HEK293 (cell line): ENCODE data around the gene NOC4L.

Experiments
- CTCF ChIA-PET: fragments of 350-600 bp; formaldehyde crosslinking; extraction: SDS; loops from one replicate; lab custom pipeline; 2021; ENCODE audit warnings: antibody characterized with exemption; lab: Yijun Ruan, JAX
- POLR2A ChIA-PET: fragments of 300-600 bp; formaldehyde crosslinking; extraction: SDS; loops from one replicate; lab custom pipeline; 2020; ENCODE audit warnings: antibody characterized with exemption, inconsistent platforms; lab: Yijun Ruan, JAX
- H3K27ac ChIP-seq: fragments of 200-500 bp; sonication (Bioruptor generic); 2 replicates; pipeline ENCODE4 v1.5.1; 2014; ENCODE audit warnings: low read depth, low read length, control low read depth, inconsistent platforms; ENCODE audit errors: extremely low read depth
- H3K36me3 ChIP-seq, 2 experiments: fragments of 200-500 bp in 1 of 2; sonication (Bioruptor generic) in 1 of 2; 1 replicate in 1 of 2; 2 replicates in 1 of 2; pipeline ENCODE4 v1.5.1; 2014 to 2017; ENCODE audit warnings: inconsistent platforms in 2 of 2, low read length in 2 of 2; ENCODE audit not compliant: control insufficient read depth in 2 of 2, insufficient read depth in 1 of 2
- H3K4me1 ChIP-seq: fragments of 200-500 bp; sonication (Bioruptor generic); 2 replicates; pipeline ENCODE4 v1.5.1; 2014; ENCODE audit warnings: mild to moderate bottlenecking, low read length, inconsistent platforms; ENCODE audit not compliant: control insufficient read depth, insufficient read depth
- H3K4me3 ChIP-seq: 2 replicates; pipeline ENCODE4 v1.5.1; 2011; ENCODE audit warnings: low read depth, mild to moderate bottlenecking, control low read depth, low read length, moderate library complexity
- H3K9me3 ChIP-seq: fragments of 200-500 bp; sonication (Bioruptor generic); 2 replicates; pipeline ENCODE4 v1.5.1; 2014; ENCODE audit warnings: low read depth, low read length, inconsistent platforms; ENCODE audit not compliant: control insufficient read depth, insufficient read depth
- RBAK ChIP-seq: fragments of 450-650 bp; formaldehyde crosslinking; IDR thresholded peaks from 2 replicates; pipeline ENCODE4 v1.5.1; 2016; ENCODE audit warnings: missing biosample characterization, missing genetic modification characterization
- YY2 ChIP-seq: fragments of 450-650 bp; formaldehyde crosslinking; IDR thresholded peaks from 2 replicates; pipeline ENCODE4 v1.5.1; 2016; ENCODE audit warnings: missing biosample characterization, missing genetic modification characterization
- ZNF223 ChIP-seq: fragments of 450-650 bp; formaldehyde crosslinking; IDR thresholded peaks from 2 replicates; pipeline ENCODE4 v1.5.1; 2016; ENCODE audit warnings: missing biosample characterization, missing genetic modification characterization
- ZNF248 ChIP-seq: fragments of 450-650 bp; formaldehyde crosslinking; IDR thresholded peaks from 2 replicates; pipeline ENCODE4 v1.5.1; 2017; ENCODE audit warnings: missing biosample characterization, missing genetic modification characterization
- ZNF341 ChIP-seq: fragments of 450-650 bp; formaldehyde crosslinking; IDR thresholded peaks from 2 replicates; pipeline ENCODE4; 2016; ENCODE audit warnings: low read depth, missing biosample characterization, missing genetic modification characterization
- ZNF37A ChIP-seq: fragments of 450-650 bp; IDR thresholded peaks from 2 replicates; pipeline ENCODE4 v1.5.1; 2018; ENCODE audit warnings: missing biosample characterization, missing genetic modification characterization
- ZNF529 ChIP-seq: fragments of 450-650 bp; formaldehyde crosslinking; IDR thresholded peaks from 2 replicates; pipeline ENCODE4 v1.5.1; 2017; ENCODE audit warnings: missing genetic modification characterization, missing biosample characterization; ENCODE audit not compliant: insufficient replicate concordance
- ZNF623 ChIP-seq: fragments of 450-650 bp; formaldehyde crosslinking; IDR thresholded peaks from 2 replicates; pipeline ENCODE4 v1.5.1; 2016; ENCODE audit warnings: missing biosample characterization, missing genetic modification characterization
- ZSCAN16 ChIP-seq: fragments of 450-650 bp; formaldehyde crosslinking; IDR thresholded peaks from 2 replicates; pipeline ENCODE4 v1.5.1; 2016; ENCODE audit warnings: missing biosample characterization, missing genetic modification characterization
- ZSCAN23 ChIP-seq: fragments of 450-650 bp; formaldehyde crosslinking; IDR thresholded peaks from 2 replicates; pipeline ENCODE4 v1.5.1; 2016; ENCODE audit warnings: missing biosample characterization, missing genetic modification characterization
- TF ChIP-seq, protein P1 (sequence below): fragments of 450-650 bp; formaldehyde crosslinking; conservative IDR thresholded peaks from 2 replicates; pipeline ENCODE4 v1.5.1; 2016; ENCODE audit warnings: low read depth, missing biosample characterization, missing genetic modification characterization
- TF ChIP-seq, protein P2 (sequence below): fragments of 450-650 bp; formaldehyde crosslinking; IDR thresholded peaks from 2 replicates; pipeline ENCODE4 v1.5.1; 2017; ENCODE audit warnings: missing biosample characterization, missing genetic modification characterization
- TF ChIP-seq, protein P3 (sequence below): fragments of 450-650 bp; formaldehyde crosslinking; conservative IDR thresholded peaks from 2 replicates; pipeline ENCODE4 v1.5.1; 2016; ENCODE audit warnings: low read depth, missing biosample characterization, missing genetic modification characterization

NOC4L gene

DNA sequence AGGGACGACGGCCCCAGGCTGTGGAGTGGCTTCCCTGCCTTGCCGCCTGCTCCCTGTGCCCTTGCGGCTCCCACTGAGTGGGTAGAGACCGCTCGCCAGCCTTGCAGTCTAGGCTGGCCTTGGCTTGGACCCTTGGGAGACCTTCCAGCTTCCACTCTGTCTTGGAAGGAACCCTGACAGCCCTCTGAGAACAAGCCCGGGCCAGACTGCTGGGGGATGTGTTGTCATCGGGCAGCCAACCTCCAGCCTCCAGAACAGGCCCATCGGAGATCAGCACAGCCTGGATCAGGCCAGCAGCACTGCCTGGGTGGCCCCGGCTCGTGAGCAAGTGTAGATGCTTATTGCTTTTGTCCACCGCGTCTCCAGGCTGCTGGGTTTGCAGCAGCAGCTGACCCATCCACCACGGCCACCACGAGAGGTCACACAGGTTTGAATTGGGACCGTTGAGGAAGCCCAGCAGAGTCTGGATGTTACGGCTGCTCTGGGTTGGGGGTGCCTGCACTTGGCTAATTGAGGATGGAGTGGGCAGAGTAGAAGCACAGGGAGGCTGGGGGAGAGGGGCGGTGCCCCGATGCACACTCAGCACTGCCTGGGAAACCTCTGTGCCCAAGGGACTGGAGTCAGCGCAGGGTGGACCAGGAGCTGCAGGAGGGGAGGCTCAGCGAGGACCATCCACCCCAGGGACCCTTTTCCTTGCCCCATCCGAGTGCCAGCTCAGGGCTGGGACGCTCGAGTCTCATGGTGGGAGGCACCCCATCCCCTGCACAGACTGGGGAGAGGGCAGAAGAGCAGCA is 55.5 kb downstream of the NOC4L start:
- Histone ChIP-seq H3K9me3 (no peaks in the 10 kb centered on the region), H3K27ac (no peak overlapping the region), H3K4me1 (no peaks in the 10 kb centered on the region), H3K4me3 (no peak overlapping the region), H3K36me3 (no peaks in the 10 kb centered on the region)
- TF ChIP-seq ZNF248: no peak
- TF ChIP-seq, protein P1, sequence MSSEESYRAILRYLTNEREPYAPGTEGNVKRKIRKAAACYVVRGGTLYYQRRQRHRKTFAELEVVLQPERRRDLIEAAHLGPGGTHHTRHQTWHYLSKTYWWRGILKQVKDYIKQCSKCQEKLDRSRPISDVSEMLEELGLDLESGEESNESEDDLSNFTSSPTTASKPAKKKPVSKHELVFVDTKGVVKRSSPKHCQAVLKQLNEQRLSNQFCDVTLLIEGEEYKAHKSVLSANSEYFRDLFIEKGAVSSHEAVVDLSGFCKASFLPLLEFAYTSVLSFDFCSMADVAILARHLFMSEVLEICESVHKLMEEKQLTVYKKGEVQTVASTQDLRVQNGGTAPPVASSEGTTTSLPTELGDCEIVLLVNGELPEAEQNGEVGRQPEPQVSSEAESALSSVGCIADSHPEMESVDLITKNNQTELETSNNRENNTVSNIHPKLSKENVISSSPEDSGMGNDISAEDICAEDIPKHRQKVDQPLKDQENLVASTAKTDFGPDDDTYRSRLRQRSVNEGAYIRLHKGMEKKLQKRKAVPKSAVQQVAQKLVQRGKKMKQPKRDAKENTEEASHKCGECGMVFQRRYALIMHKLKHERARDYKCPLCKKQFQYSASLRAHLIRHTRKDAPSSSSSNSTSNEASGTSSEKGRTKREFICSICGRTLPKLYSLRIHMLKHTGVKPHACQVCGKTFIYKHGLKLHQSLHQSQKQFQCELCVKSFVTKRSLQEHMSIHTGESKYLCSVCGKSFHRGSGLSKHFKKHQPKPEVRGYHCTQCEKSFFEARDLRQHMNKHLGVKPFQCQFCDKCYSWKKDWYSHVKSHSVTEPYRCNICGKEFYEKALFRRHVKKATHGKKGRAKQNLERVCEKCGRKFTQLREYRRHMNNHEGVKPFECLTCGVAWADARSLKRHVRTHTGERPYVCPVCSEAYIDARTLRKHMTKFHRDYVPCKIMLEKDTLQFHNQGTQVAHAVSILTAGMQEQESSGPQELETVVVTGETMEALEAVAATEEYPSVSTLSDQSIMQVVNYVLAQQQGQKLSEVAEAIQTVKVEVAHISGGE (tag by site-specific recombination): no peak
- TF ChIP-seq ZSCAN23 (tag by site-specific recombination): no peak
- no peak for TF ChIP-seq ZNF529 (tag by site-specific recombination)
- no peak for TF ChIP-seq ZSCAN16 (tag by site-specific recombination)
- TF ChIP-seq, protein P2, sequence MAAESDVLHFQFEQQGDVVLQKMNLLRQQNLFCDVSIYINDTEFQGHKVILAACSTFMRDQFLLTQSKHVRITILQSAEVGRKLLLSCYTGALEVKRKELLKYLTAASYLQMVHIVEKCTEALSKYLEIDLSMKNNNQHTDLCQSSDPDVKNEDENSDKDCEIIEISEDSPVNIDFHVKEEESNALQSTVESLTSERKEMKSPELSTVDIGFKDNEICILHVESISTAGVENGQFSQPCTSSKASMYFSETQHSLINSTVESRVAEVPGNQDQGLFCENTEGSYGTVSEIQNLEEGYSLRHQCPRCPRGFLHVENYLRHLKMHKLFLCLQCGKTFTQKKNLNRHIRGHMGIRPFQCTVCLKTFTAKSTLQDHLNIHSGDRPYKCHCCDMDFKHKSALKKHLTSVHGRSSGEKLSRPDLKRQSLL (tag by site-specific recombination): no peak
- TF ChIP-seq RBAK (tag by site-specific recombination): no peak
- CTCF ChIA-PET: no interaction called here
- POLR2A ChIA-PET: no interaction called here

DNA sequence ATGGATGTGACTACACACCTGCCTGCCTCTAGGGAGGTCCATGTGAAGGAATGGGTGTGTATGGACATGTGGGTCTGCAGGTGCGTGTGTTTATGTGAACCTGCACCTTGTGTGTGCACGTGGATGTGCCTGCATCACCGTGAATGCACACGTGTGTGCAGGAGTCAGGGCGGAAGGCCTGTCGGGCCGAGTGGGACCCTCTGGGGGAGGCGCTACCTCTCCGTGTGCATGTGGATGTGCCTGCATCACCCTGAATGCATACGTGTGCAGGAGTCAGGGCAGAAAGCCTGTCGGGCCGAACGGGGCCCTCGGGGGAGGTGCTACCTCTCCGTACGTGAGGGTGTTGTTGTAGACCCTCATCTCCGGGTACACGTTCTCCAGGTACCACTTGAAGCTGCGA is 56.5 kb downstream of the NOC4L start:
- no peaks in the 10 kb centered on the region for H3K36me3 ChIP-seq
- TF ChIP-seq ZNF341 (tag by site-specific recombination) (no peak), YY2 (no peak), ZNF223 (tag by site-specific recombination) (peak; percentile 75; the same call in 1 of the 2 replicates), ZNF37A (tag by site-specific recombination) (no peak), ZNF623 (tag by site-specific recombination) (no peak)
- TF ChIP-seq, protein P3, sequence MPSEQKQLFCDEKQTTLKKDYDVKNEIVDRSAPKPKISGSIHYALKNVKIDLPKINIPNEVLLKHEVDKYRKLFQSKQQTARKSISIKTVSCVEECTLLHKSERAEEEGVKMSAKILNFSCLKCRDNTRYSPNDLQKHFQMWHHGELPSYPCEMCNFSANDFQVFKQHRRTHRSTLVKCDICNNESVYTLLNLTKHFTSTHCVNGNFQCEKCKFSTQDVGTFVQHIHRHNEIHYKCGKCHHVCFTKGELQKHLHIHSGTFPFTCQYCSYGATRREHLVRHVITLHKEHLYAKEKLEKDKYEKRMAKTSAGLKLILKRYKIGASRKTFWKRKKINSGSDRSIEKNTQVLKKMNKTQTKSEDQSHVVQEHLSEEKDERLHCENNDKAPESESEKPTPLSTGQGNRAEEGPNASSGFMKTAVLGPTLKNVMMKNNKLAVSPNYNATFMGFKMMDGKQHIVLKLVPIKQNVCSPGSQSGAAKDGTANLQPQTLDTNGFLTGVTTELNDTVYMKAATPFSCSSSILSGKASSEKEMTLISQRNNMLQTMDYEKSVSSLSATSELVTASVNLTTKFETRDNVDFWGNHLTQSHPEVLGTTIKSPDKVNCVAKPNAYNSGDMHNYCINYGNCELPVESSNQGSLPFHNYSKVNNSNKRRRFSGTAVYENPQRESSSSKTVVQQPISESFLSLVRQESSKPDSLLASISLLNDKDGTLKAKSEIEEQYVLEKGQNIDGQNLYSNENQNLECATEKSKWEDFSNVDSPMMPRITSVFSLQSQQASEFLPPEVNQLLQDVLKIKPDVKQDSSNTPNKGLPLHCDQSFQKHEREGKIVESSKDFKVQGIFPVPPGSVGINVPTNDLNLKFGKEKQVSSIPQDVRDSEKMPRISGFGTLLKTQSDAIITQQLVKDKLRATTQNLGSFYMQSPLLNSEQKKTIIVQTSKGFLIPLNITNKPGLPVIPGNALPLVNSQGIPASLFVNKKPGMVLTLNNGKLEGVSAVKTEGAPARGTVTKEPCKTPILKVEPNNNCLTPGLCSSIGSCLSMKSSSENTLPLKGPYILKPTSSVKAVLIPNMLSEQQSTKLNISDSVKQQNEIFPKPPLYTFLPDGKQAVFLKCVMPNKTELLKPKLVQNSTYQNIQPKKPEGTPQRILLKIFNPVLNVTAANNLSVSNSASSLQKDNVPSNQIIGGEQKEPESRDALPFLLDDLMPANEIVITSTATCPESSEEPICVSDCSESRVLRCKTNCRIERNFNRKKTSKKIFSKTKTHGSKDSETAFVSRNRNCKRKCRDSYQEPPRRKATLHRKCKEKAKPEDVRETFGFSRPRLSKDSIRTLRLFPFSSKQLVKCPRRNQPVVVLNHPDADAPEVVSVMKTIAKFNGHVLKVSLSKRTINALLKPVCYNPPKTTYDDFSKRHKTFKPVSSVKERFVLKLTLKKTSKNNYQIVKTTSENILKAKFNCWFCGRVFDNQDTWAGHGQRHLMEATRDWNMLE (tag by site-specific recombination): no peak
- TF ChIP-seq, all 188 proteins: peak for 1
- Histone ChIP-seq H3K27ac (no peak overlapping the region), H3K9me3 (no peaks in the 10 kb centered on the region), H3K4me1 (no peaks in the 10 kb centered on the region), H3K4me3 (no peak overlapping the region)
- ChIA-PET POLR2A (no interaction called here), CTCF (no interaction called here)
